NCI-H146 (cell line): Measurements from ENCODE around the gene TOM1L2.
A peak's percentile ranks its signal among the peaks of the same experiment; 100 is the strongest.

ENCODE experiments used
- DNase-seq: peaks from one replicate; lab custom pipeline; 2025; lab: John Stamatoyannopoulos, UW

TOM1L2 gene

DNA sequence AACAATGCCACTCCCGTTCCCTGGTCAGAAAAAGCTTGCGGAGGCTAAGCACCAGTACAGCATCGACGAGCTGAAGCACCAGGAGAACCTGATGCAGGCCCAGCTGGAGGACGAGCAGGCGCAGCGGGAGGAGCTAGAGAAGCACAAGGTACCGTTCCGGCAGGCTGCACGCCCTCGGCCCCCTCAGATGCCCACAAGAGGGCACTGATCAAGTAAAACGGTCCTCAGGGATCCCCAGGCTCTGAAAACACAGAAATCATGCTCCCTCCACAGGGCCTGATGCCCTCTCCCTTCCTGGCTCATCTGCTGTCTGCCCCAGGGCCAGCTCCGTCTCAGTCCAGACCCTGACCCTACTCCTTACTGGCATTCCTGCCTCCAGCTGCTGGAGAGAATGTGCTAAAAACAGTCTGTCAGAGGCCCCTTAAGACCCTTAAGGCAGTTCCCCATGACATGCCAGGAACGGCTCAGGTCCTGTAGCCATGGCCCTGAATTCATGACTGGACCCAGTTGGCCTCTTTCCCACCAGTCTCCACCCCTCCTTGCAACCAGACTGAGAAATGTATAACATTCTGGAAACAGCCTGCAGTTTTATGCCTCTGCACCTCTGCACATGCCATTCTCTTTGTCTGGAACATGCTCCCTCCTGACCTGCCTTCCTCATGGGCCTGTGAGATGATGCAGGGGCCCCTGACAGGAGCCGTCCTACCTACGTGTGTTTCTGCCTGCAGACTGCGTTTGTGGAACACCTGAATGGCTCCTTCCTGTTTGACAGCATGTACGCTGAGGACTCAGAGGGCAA lies 22.3 kb upstream of the TOM1L2 start:
- DNase-seq, result peak; percentile 50

DNA sequence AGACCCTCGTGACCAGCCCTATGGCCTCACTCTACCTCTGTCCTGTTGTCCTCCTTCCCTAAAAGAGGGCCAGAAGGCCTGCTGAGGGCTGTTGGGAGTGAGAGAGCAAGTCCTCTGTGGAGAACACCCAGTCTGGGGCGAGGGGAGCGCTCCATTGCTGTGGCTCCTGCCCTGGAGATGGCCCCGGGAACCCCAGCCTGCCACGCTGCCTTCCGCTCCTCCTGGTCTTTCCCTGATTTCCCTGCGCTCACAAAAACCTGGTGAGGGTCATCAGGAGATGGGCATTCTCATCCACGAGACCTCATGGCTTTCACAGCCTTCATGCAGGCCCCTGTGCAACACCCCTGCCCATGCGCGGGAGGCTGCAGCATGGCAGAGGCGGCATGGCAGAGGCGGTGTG lies 21.7 kb upstream of the TOM1L2 start:
- DNase-seq, result no peak

DNA sequence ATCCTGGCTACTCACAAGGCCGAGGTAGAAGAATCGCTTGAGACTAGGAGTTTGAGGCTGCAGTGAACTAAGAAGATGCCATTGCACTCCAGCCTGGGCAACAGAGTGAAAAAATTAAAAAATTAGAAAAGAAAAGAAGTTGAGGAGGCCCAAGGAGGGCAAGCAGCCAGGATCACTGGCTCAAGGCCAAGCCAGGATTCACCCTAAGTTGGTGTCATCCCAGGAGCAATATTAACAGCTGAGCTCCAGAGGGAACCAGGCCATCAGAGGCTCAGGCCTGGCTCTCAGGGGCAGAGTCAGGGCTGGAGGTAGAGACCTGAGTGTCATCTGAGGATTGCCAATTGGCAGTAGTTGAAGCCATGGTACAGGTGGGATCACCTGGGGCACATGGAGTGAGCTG lies 21.2 kb upstream of the TOM1L2 start:
- DNase-seq, result no peak

DNA sequence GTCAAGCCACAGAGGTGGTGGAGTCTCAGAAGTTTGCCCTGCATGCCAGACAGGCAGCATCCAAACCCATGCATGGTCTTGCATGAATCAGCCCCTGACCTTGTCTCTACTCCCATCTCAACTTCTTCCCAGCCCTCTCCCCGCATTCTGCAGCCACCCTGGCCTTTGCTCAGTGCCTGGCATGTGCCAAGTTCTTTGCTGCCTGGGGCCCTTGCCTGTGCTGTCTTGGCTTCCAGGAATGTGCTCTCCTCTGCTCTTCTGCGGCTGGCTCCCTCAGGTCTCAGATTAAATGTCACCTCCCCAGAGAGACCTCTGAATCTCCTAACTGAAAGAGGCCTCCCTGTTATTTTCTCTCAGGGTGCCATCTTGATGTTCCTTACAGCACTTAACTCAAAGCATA lies 18.1 kb upstream of the TOM1L2 start:
- no peak for DNase-seq

DNA sequence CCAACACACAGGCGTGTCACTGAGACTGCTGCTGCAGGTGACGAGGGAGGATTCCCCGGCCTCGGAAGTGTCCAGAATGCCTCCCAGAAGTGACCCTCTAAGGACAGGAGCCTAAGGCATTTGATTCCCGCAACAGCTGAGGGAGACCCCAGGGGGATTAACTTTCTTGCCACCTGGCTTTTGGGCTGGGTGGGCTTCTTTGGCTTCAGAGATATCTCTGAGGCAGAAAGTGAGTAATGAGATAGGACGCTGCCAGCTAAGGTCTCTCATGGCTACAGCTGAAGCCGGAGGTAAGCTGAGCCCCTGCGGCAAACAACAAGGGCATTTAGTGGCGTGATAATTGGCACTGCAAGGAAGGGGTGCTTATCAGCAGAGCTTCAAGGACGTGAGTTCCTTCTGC lies 17.4 kb upstream of the TOM1L2 start:
- DNase-seq, result no peak

DNA sequence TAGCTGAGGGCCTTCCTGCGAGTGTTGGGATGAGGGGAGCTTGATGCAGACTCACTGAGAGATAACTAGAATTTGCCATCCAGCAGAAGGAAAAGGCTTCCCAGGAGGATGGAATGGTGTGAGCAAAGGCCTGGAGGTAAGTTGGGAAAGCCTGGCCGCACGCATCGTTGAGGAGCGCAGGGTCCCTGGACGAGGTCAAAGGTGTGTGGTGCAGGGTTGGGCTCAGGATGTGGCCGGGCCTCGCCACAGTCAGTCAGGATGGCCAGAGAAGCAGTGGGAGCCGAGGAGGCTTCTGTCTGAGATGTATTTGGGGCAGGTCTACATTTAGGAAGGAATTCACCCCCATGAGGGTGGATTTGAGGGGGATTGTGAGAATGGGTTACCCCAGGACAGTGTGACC lies 16.9 kb upstream of the TOM1L2 start:
- DNase-seq, result no peak

DNA sequence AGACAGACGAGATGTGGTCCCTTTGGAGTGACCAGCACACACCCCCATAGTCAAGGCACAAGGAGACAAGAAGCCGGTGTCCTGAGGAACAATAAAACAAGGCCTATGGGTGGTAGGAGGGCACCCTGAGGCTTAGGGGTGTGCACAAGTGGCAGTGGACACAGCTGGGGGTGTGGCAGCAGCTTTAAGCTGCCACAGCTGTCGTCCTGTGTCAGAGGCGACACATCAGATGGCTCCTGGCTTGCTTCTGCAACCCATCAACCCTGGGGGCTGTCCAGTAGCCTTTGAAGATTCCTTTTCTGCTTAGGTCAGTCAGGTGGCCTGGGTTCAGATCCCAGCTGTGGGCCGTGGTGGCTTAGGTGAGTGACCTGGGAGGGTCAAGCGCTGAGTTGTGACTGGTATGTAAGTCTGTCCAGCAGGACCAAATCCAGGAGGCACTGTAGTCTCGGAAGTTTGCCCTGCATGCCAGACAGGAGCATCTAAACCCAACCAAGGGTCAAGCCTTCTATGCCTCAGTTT lies 16.3 kb upstream of the TOM1L2 start:
- DNase-seq, result no peak

DNA sequence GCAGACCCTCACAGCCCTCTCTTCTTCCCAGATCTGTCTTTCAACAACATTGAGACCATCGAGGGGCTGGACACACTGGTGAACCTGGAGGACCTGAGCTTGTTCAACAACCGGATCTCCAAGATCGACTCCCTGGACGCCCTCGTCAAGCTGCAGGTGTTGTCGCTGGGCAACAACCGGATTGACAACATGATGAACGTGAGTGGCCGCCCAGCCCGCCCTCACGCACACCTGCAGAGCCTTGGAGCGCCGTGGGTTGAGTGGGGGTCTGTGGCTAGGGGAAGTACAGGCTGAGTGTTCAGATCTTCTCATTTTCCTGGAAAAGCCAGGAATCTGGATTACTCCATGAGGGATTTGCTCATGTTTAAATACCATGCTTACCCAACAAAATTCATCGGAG lies 15.7 kb upstream of the TOM1L2 start:
- DNase-seq, result peak; percentile 69

DNA sequence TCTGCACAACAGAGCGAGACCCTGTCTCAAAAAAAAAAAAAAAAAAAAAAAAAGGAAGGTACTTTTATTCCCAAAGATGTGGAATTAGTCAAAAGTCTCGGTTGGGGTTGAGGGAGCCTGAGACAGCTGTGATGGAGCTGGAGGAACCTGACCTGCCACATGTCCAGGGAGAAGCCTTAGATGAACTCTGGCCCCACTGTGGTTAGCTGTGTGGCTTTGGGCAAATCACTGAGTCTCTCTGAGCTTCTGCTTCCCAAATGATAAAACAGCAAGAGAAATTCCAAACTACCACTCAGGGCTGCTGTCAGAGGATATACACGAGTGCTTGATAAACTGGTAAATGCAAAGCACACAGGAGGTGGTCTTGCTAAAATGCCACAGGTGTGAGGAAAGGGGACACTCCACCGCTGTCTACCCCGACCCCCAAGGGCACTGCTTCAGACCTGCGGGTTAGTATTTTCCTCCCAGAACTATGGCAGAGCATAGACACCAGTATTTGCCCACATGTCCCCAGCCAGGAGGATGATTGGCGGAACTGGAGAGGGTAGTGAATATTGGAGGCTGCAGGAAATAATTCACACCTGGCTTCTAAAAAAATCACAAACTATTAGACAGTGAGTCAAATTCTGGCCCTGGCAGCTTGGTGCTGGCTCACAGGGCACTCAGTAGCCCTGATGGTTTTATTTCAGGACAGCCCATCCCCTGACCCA lies 15.1 kb upstream of the TOM1L2 start:
- peak; percentile 13 for DNase-seq

DNA sequence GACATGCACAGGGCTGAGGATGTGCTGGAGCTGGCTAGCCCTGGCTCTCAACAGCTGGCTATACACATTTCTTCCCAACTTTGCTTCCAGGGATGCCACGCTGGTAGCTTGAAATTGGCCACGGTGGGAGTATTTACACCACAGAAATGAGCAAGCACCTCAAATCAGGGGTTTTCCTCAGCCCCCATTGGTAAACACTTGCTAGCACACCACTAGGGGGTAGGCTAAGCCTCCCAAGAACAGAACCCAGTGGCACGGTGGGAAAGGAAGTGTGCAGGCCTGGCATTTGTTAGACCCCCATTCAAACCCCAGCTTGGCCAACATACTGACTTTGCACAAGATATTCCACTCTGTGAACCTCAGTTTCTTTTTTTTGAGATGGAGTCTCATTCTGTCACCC lies 13.4 kb upstream of the TOM1L2 start:
- DNase-seq, result peak; percentile 11

DNA sequence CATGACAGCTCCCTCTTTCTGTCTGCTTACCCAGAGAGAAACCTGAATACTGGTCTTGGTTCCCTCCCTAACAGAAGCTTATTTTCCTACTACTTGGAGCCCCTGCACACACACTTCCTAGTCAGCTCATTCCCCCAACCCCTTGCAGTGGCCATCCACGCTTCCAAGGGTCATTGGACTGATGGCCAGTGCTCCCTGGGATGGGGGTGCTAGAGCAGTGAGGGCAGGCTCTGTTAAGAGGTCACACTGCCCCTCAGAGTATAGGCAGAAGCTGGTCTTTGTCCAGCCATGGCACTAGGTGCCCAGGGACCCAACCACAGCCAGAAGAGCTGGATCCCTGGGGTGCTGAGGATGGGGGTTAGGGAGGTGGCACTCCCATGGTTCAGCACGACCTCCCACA lies 13.0 kb upstream of the TOM1L2 start:
- DNase-seq, result no peak

DNA sequence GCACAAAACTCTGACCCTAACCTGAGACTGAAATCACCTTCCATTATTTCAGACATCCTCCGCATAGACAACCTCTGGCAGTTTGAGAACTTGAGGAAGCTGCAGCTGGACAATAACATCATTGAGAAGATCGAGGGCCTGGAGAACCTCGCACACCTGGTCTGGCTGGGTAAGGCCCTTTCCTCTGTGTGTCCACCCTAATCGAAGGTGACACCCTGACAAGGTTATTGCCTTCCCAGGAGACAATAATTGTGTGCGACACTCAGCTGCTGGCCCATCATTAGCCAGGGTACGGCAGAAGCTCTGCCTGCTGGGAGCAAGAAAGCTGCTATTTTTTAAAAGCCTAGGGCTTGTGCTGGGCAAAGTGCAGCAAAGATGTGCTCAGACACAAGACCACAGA lies 11.6 kb upstream of the TOM1L2 start:
- no peak for DNase-seq

DNA sequence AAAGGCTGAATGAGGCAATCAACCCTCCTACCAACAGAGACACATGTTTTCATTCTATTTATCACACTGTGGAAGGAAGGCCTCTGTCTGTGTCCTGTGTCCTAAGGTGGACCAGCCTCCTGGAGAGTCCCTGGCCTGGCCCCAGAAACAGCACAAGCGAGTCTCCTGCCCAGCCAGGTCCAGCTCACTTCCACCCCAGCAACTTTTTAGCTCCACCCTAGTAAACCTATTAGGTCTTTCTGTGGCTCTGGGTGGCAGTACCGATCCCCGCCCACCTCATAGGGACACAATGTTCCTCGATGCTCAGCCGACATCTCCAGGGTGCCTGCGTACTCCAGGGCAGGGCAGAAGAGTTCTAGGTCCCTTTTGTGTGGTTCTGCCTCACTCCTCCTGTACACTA lies 11.2 kb upstream of the TOM1L2 start:
- DNase-seq, result no peak

DNA sequence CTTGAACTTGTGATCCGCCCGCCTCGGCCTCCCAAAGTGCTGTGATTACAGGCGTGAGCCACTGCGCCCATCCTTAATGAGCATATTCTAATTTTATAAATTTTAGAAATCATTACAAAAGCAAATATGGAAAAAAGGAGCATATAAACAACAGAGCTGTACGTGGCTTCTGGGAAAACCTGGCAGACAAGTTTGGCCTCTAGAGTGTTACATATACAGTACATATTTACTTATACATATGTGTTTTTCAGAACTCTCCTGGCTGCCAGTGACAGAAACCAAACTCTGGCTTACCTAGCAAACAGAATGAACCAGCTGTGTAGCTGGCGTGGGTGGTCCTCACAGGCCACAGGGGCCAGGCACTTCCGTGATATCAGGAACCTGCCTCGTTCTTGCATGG lies 10.6 kb upstream of the TOM1L2 start:
- DNase-seq, result no peak

DNA sequence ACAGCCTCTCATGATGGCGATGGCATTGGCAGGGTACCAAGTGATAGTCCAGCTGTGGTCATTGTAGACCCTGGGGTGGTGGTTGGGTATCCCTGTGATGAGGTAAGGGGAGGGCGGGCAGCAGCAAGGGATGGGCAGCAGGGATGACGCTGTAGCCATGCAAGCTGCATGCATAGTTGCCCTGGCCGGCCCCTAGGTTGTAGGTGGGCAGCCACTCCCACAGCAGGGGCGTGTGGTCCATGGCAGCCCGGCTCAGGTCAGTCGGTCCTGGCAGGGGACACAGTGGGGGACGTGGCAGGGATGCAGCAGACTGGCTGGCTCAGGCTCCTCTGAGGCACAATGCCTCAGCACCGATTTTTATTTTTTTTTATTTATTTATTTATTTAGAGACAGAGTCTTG lies 9.1 kb upstream of the TOM1L2 start:
- DNase-seq, result no peak

DNA sequence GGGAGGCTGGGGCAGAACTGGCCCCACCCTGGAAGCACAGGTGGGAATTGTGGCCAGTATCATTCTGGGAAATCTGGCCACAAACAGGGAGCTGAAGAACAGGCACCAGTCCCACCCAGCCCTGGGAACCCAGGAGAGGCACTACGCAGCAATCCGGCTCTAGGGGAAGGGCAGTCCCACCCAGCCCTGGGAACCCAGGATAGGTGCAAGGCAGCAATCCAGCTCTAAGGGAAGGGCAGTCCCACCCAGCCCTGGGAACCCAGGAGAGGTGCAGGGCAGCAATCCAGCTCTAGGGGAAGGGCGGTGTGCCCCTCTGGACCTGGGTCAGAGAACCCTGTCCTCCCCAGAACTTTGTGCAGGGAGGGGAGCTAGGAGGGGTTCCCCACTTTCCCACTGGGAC lies 7.6 kb upstream of the TOM1L2 start:
- no peak for DNase-seq

DNA sequence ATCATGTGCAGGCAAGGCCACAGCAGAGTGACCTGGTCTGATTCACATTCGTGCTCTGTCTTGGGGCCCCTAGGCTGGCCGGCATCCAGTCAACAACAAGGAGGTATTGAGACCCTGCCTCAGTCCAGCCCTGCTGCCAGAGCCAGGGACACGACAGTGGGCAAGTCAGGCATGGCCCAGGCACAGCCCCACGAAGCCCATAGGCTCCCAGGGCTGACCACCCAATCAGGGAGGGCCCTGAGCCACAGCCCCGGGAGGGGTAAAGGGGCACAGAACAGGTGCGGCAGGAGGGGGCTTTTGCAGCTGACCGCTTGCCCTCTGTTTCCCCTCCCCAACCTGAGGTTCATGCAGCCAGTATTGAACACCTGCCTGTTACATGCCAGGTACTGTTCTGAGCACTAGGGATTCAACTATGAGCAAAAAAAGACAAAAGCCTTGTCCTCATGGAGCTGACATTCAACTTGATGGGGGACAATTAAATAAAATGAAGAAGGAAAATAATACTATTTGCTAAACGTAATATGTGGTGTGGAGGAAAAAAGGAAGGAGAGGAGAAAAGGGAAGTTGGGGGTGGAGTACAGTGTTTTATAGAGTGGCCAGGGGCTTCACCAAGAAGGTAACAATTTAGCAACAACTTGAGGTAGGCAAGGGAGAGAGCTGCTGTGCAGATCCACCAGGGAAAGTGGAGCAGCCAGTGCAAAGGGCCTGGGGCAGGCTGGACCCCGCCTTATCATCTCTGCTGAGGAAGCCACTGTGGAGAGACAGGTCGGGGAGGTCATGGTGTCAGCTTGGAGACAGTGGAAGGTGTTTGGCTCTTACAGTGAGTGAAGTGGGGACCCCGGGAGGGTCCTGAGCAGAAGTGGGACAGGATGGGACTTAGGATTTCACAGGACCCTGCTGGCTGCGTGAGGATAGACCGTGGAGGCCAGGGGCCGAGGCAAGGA lies 6.6 kb upstream of the TOM1L2 start:
- DNase-seq, result no peak

DNA sequence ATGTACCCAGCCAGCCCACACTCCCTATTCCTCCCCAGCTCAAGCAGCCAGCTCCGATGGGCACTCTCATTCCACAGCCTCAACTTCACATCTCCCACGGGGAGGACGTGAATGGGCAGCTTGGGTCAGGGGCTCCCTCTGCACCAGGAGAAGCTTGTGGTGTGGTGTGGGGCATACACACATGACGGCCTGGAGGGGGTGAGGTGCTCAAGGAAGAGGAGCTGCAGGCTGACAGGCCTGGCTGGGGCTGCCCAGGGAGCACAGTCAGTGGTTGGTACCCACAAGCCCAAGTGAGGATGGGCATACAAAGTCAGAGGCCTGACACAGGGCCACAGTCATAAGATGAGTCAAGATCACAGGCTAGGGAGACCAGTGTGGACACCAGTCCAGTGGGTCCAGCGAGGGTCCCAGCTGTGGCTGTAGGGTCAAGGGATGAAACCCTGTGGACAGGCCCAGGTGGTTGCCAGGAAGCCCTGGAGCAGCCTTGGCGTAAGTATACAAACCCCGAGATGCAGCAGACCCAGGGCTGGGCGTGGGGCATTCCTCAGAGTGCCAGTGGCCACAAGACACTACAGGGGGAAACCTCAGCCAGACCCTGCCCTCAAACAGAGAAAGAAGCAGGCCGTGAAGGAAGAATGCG lies 4.9 kb upstream of the TOM1L2 start:
- DNase-seq, result no peak

DNA sequence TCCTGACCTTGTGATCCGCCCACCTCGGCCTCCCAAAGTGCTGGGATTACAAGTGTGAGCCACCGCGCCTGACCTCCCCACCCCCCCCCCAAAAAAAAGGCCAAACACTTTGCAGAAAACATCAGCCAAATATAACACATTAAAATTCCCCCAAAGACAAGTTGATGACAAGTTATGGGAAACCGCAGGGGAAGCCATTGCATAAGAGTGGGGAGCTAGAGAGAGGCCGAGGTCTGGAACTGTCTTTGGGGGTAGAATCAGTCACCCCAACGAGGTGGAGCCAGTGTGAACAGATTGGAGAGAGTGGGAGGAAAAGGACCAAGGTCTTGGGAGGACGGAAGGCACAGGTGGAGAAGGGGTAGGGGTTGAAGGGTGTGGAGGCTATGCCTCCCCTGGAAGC lies 3.2 kb upstream of the TOM1L2 start:
- DNase-seq, result no peak

DNA sequence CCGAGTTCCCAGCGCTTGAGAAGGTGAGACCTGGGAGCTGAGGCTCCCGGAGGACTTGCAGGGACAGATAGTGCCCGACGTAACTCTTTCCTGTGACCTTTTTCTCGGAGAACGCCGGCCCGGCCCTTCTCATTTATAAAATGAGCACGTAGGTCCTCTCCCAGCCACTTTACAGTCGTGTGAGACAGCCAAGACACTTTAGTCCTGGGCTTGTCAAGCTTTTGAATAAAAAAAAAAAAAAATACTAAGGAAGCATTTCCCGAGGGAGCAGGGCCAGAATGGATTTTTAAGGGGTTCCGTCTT lies 703 bp upstream of the TOM1L2 start:
- DNase-seq, result no peak

DNA sequence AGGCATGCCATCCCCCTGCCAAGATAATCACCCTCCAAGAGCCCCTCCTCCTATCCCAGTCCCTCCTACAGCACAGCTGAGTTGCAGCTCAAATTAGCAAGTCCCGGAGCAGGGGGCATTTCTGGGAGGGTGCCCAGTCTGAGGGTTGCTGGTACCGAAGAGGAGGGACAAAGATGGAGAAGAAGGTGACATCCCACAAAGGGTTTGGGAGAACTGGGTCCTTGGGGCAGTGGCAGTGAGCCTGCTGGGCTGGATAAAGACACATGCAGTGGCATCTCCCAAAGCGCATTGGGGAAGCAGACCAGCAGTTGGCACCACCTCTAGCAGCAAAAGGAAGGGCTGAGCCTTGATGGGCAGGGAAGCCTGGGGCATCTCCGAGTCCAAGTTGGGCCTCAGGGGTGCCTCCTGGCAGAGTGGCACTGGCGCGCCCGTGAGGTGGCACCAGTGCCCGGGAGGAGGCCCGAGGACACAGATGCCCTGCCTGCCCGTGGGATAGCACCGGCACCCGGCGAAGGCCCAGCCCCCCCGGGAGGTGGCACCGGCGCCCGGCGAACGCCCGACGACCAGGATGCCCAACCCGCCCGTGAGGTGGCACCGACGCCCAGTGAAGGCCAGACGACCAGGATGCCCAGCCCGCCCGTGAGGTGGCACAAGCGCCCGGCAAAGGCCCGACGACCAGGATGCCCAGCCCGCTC lies 622 bp downstream of the TOM1L2 start:
- DNase-seq, result no peak
